Stimulated activated CD4-positive, alpha-beta T cell treated with anti-CD3 and anti-CD28 coated beads, Interleukin-15, amount 100 ng/mL, for 24 hours (primary cell): Measurements from ENCODE around the gene CCDC85C.

Experiments used
- DNase-seq: peaks from one replicate; pipeline ENCODE4 v3.0.0-alpha.2; 2020

The CCDC85C gene

DNA sequence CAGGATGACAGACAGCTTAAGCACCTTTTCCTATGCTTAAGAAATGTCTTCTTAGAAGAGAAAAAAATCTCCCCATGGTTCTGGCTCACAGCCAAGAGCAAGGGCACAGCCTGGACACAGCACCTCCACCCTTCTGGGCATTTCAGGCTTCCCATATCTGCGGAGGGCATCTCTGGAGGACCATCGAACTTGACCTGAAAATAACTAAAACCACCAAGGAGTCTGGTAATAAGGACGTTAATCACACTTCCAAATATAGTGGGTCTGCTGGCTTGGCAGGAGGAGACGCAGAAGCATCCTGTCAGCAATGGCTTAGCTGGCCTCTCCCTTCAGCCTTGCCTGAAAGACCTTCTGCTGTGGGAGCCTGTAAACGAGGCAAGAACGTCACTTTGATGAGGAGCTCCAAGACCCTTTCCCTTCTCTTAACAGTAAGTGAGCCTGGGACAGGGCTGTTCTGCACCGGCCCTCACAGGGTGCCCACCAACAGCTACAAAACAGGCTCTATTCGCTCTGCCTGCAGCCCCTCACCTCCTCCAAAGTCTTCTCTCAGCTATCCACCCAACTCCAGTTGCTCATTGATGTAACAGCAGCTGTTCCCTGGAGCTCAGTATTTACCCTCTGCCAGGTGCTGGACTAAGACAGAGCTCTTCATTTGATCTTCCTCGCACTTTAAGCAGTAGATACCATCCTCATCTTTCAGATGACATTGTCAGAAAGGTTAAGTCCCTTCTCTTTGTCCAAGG lies 136.5 kb downstream of the CCDC85C start:
- DNase-seq: no peak

DNA sequence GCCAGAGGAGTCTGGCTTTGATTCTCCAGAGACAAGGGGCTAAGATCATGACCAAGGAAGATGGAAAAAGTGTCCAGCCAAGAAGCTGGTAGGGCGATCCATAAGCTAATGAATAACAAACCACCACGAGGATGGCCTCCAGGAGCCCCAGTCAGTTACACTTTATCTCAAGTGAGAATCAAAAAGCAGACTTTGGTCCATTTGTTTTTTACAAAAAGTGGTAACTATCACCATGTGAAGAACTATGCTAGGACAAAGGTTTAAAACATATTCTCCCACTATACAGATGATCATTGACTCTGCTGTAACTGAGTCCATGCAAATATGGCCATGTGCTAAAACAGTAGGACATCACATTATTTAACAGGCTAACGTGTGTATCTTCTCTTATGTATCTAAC lies 137.2 kb downstream of the CCDC85C start:
- DNase-seq: no peak

DNA sequence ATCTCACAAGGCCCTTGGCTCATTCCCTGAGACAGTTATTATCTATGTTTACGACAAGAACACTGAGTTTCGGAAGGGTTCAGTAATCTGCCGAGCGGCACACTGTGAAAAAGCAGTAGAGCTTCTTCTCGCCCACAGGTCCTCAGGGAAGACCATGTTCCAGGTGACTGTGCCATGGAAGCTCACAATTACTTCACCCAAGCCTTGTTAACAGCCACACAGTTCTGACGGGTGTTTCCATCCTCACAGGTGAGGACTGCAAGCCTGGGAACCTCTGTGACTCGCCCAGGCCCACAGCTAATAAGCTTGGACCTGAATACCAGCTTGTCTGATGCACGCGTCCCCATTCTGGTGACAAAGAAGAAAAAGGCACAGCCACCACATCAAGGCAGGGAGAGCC lies 138.7 kb downstream of the CCDC85C start:
- no peak for DNase-seq

DNA sequence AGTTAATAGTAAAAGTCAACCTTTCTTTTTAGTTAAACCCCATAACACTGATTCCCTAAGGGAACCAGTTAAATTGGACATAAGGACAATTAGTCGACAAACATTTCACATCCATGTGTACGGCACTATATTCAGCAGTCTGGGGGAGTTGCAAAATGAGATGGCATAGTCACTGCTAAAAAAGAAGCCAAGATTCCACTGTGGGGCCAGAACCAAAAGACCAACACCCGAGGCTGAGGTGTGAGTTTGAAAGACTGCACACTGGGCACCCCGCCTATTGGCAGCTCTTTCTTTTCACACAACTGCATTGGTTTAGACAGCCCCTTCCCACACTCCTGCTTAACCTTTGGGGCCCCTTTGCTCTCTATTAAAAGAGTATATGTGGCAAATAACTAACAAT lies 140.0 kb downstream of the CCDC85C start:
- no peak for DNase-seq

DNA sequence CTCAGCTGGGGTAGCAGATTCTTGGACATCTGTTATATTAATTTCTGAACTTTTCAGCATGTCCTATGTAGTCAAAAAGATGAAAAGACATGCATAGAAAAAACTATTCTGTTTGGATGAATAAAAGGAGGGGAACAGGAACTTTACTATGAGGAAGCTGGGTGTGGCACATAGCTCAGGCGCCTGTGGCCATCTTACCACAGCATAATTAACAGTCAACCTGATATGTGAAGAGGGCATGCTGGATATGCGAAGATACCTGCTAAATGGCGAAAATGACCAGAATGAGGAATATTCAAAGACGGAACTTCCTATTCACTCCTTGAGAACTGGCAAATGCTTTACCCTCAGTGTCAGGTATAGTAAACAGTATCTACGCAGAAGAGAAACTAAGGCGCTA lies 141.8 kb downstream of the CCDC85C start:
- DNase-seq: no peak

DNA sequence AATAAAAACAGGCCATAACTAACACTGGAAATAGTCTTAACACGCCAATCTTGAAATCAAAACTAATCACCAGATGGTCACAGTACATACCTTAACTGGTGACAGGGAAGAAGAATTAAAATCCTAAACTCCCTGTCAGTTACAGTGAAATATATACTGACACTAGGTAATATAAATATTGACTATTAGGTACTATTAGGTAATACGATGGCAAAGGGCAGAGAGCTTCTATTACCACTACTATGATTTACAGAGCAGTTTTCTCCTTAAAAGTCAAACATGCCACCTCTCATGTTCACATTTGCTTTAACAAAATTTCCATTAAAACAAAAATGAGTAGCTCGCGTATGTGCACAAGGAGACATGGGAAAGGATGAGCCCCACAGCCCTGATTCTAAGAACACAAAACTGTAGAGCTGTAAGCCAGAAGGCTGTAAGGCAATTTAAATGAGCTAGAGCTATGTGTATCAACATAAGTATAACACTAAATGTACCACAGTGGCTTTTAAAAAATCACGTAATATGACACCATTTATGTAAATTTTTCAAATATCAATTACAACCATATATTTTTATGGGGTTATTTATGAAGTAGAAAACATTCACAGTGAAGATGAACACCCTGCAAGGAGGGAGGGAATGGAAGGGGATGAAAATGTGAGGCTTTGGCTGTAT lies 142.5 kb downstream of the CCDC85C start:
- DNase-seq: no peak

DNA sequence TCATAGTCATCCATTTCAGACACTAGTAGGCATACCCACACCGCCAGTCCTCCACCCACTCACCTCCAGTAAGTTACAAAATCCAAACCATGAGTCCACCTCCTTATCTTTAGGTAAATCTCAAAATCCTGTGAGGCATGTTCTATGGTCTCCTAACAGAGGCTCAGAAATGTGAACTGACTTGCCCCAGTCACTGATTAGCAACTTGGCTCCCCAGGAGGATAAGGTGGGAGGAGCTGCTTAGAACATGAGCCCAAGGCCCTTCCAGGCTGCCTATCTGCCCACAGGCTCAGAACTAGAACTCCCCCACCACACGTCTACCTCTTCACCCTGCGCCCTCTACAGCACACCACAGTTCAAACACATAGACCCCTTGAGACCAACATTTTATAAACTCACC lies 143.2 kb downstream of the CCDC85C start:
- DNase-seq: no peak

DNA sequence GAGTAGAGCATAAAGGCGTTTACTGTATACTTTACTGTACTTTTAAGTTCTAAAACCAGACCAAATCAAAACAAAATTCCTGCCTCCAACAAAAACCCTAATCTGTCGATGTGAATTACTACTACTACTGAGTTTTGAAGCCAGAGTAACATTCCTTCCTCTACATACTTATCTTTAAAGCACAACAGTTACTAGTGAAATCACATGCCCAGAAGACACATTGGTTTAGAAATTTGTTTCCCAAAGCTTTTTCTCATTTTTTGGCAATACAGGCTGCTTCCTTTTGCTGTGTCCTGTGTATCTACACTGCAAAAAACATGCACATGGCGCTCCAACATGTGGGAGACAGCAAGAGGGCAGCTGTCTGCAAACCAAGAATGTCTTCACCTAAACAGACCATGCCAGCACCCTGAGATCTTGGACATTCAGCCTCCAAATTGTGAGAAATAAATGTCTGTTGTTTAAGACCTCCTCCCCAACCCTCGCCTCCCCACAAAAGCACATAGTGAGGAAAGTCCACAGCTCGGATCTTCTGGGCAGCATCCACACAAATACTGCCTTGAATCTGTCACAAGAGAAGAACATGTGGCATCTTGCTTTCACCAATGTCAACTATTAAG lies 144.4 kb downstream of the CCDC85C start:
- DNase-seq: no peak

DNA sequence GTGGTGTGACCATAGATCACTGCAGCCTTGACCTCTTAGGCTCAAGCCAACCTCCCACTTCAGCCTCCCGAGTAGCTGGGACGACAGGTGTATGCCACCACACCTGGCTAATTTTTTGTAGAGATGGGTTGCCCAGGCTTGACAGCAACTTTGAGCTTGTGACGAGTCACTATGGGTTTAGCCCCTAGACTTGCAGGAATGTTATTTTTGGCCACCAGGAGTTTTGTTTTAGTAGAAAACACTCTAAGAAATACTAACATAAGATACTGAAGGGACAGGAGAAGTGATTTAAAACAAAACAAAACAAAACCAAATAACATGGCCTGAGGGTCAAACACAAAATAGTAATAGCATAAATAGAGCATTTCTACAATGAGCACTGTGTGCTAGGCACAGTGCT lies 149.8 kb downstream of the CCDC85C start:
- no peak for DNase-seq

DNA sequence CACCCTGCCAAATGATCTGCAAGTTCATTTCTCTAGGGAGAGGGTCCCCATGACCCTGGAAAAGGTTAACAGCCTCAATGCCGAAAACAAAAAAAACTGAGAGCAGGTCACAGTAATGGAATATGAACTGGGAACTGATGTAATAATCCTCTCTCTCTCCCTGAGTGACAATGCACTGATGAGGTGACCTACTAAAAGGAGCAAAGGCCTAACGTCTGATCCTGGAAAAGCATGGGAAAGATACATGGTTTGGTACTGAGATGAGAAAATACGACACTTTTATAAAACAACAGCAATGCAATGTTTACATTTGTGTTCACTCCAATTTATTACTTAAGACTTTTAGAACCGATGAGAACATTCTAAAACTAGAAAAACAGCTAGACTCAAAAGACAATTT lies 151.0 kb downstream of the CCDC85C start:
- no peak for DNase-seq

DNA sequence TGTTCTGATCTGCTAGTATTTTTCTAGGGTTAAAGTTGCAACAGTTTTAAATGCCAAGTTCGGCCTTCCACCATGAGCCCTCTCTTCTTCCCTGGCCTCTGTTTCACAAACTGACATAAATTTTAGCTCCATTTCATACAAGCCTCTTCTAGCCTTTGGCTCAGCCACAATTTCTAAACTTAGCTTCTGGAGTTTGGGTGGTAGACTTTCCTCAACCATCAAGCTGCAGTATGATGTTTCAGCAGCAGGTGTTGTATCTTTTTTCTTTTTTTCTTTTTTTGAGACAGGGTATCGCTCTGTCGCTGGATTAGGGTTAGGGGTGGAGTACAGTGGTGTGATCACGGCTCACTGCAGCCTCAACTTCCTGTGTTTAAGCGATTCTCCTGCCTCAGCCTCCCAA lies 152.8 kb downstream of the CCDC85C start:
- DNase-seq: no peak

DNA sequence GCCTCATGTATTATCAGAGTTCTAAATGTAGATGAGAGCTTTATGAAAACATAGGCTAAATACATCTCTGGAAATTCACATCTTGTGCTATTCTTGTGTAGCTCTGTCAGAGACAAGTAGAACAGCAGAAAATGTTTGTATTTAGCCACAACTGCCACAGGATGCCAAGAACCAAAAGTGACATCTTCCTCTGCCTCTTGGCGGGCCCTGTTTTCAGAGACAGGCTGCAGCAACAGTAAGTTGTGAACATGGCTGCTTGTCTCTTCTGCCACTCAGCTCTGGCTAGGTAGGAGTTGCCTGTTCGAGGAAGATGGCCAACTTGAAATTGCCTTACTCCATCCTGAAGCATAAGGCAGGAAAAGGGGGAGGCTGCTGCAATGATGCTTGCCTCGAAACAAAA lies 153.7 kb downstream of the CCDC85C start:
- DNase-seq: no peak
